HG03108 (cell line): ENCODE data around the gene DTNBP1.

Experiments used
- ATAC-seq: cut with Tn5 transposase; IDR thresholded peaks from one replicate; pipeline ENCODE4 v1.9.1; 2021; ENCODE audit warnings: moderate library complexity; ENCODE audit not compliant: unreplicated experiment

DTNBP1 gene

DNA sequence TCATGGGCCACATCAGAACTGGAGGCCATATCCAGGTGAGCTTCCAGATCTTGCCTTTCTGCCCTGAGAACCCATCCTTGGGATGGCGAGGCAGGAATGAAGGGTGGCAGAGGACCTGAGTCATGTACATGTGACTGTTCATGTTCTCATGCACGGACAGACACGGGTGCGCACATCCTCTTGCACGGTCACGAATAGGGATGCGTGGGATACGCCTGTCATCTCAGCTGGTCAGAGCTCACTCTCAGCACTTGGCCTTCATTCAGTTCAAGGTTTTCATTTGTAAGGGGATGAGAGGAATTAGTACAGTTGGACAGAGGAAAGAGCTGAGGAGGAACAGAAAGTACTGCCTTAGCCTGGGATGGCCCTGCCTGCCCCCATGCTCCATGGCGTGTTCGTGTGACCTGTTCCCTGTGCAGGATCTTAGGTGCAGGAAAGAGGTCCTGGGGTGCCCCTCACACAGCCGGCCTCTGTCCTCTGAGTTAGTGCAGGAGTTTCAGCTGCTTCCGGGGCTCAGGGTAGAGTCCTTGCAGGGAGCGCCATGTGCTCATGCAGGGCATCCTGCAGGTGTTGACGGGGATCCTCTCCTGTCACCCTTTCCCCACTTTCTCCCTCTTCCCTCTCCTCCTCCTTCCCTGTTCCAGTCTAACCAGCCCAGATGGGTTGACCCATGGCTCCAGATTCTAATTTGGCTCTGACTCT lies 173.4 kb downstream of the DTNBP1 start:
- ATAC-seq, result no peak

DNA sequence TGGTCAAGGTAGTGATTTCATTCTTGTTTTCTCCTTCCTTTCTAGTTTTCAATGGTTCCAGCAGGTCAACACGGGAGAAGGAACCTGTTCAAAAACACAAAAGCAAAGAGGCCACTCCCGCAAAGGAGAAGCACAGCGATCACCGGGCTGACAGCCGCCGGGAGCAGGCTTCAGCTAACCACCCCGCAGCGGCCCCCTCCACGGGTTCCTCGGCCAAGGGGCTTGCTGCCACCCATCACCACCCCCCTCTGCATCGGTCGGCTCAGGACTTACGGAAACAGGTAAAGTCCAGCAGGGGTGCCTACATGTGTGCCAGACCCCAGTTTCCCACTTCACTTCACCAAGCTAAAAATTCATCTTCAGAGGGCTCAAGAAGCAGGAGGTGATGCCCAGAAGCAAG lies 175.6 kb downstream of the DTNBP1 start:
- ATAC-seq, result no peak

DNA sequence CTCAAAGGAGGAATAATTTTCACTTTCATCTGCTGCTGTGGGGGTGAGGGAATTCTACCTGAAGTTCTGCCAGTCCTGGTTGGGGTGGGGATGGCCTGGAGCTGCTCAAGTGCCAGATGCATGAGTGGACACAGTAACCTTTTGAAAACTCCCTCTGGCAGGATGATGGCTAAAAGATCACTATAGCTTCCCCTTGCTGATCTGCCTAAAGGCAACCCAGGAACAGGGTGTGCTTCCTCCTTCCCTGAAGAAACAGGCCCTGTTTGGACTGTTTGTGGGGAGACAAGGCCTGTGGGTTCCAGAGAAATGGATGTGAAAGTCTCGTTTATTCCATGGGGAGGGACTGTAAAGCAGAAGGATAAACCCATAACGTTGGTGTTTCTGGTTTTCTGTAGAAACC lies 176.9 kb downstream of the DTNBP1 start:
- no peak for ATAC-seq

DNA sequence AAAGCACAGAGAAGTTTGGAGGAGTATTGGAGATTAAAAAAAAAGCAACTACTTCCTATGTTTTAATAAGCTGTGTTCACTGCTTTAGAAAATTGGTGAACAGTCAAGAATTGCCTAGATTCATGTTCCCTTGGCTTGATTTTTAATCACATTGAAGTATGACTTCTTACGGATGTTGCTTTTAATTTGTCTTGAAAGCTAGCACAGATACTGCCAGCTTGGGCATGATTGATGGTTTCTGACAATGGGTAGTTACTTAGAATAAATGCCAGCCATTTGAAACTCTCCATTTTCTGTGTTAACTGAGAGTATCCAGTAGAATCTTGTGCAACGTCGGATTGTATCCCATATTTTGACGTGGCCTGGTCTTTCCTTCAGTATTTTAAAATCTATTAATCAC lies 178.0 kb downstream of the DTNBP1 start:
- ATAC-seq, result no peak

DNA sequence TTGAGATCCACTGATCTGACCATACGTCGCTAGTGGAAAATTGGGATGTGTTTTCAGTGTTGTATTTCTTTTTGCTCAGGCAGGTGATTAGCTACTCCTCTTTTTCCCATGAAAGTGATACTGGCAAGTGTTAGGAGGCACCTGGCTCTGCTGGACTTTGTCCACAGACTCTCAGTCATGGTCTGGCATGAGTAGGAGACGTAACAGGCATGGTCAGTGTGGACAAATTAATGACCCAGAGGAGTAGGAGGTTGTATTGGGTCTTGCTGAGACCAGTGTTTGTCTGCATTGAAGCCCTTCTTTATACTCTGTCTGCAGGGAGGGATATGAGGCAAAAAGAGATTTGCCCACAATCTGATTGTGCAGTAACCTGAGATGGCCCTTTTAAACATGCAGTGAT lies 178.7 kb downstream of the DTNBP1 start:
- no peak for ATAC-seq

DNA sequence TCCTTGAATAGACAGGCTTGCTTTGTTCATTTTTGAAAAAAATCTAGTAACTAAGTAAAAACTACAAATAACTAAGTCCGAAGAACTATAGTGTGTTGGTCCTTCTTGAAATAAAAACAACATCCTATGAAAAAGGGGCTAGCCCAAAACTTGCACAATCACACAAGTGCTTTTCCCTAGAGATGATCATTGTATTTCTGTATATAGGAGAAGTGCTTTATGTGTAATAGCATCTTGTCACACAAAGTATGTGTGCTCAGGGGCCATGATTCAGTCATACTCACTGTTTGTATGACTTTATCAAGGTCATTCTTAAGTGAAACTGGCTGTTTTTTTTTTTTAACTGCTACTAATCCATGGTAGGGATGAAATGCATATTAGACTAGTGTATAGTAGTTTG lies 179.8 kb downstream of the DTNBP1 start:
- ATAC-seq, result no peak

DNA sequence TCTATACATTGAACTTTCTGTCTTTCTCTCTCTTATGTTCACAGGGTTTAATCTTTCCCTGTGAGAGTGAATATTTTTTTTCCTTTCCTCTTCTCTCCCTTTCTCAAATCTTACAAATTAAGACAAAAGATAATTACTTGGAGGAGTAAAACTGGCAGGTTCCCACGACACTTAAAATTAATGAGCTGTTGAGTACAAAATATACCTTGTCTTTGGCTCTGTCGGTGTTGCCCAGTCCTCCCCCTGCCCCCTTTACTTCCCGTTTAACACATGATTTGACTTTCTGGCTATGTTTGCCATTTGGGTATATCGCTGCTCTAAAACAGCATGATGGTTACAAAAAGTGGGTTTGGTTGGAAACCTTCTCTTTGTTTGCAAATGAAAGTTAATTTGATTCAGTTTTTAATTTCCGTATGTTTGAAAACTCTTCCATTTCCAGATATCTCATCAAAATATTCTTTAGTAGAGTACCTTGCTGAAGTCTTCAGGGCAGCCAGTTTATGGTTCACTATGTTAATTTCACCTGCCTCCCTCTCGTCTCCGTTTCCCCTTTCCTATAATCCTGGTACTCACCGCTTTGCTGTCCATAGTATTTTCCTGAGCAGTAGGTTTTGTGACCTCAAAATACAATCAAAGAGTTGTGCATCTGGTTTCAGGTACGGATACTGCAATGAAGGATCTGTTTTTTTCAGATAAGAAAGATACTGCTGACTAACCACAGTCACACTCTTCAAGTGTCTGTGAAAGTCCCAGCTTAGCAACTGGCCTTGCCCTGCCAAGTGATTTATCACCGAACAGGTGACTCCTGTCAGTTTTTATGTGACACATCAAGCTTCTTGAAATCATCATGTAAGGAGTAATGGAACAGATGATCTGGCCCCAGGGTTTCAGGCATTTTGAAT lies 181.2 kb downstream of the DTNBP1 start:
- no peak for ATAC-seq

DNA sequence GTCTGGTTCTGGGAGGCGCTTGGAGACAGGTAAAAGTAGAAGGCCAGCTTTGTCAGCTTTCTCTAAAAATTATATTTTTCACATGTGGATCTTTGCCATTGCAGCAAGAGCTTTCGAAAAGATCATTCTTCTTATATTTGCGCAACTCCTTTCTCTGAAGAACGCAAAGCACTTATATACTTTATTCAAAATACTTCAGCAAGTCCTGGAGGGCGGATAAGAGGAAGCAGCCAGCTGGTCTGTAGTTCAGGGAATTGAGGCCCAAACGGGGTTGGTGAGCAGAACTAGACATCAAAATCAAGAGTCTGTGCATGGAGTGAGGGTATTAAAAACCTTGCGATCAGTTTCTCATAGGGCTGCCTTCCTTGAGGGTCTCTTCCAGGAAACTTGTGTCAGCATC lies 182.3 kb downstream of the DTNBP1 start:
- ATAC-seq, result no peak

DNA sequence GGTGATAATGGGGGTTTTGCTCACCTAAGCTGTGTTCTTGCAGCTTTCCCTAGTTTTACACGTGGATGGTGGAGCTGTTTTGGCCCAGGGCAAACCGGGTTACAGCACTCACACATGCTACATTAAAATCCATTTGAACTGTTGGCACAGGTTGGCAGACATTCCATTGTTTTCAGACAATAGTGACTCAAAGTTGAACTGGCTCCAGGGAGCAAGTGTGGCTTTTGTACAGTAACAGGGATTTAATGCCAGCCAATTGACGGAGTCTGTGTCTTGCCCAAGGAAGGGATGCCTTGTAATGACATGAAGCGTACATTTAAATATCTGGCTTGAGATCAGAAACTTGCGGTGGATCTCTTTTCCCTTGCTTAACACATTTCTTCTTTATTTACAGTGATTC lies 183.1 kb downstream of the DTNBP1 start:
- ATAC-seq, result no peak

DNA sequence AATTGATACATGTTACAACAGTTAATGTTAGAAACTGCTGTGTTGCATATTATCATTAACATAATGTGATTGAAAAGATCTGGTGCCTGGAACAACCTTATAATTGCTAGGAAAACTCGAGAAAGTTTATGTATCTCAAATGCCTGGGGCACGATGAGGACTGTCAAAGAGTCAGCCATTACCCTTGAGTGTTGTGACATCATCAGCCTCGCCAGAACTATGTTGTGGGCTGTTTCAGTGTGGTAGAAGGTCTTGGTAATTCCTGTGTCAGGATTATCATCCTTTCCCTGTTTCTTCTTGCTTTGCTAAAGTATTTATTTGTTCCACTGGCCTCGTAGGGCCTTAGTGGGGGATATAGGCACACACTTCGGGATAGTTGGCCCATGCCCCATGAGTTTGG lies 185.1 kb downstream of the DTNBP1 start:
- no peak for ATAC-seq

DNA sequence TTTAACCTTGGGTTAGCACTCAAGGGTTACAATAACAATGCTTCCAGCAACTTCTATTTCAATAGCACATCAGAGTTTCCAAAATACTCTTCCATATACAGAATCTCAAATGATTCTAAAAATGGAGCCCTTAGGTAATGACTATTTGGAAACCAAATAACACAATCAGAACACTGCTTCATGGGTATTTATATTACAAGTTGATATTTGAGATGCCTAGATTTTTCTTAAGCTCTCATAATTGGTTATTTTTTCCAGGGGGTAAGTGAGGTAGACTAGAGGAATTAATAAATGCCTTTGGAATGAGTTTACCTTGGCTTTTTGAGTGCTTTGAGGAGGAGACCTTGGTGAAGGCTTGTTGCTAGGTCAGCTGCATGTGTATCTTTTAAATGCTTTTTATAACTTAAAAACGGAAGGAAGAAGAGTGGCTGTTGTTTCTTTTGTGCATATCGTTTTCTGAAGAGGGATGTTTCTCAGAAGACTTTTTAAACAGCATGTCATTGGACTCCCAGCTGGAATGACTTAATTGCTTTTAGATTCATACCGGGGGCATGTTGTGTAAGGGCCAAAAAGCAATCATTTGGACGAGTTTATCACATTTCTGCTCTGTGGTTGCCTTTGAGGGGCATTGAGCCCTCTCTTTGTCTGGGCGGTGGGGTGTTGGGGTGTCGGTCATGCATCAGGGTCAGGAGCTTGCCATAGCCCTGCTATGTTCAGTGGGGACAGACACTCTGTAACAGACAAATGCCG lies 186.0 kb downstream of the DTNBP1 start:
- no peak for ATAC-seq

DNA sequence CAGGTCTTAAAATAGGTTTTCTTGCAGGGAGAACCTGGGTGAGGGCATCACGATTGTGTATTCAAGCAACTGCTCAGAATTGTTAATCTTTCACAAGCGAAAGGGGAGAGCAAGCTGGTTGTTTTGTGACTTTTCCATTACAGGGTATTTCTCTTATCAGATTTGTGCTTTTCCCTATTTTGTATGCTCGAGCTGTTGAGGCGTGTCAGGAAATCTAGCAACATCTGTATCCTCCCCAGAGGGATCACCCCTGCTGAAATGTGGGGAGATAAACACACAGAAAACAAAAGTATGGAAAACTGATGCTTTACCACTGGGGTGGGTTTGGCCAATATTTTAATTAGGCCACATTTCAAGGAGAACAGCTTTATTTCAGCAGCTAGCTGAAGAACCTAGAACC lies 187.0 kb downstream of the DTNBP1 start:
- ATAC-seq, result no peak

DNA sequence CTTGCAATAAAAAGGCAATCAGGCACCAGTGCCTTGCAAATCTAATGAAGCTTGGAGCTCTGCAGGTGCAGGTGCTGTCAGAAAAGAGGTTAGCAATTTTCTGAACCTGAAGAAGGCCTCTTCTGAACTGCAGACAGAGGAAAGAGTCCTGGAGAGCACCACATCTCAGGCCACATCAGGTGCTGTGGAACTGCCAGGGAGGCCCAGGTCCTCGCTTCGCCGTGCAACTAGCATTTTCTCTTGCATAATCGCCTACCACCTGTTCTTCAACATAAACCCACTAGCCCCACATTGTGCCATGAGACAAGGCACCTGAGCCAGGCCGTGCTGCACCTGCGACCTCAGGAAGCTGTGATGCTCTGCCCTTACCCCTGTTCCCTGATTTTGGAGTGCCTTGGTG lies 187.6 kb downstream of the DTNBP1 start:
- no peak for ATAC-seq

DNA sequence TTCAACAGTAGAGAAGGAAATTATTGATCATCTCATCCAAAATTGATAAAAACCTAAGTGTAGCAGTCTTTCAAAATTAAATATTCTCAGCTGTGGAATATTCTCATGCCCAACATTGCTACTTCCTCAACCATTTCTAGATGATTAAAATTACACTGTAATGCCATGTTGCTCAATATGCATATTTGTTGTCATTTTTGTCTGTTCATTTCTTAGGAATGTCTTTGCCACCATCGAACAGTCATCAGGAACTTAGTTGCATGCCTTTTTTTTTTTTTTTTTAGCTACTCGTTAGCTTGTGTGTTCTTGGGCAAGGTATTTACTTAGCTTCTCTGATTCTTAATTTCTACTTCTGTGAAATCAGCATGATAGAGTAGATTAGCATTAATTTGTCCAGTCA lies 188.6 kb downstream of the DTNBP1 start:
- no peak for ATAC-seq

DNA sequence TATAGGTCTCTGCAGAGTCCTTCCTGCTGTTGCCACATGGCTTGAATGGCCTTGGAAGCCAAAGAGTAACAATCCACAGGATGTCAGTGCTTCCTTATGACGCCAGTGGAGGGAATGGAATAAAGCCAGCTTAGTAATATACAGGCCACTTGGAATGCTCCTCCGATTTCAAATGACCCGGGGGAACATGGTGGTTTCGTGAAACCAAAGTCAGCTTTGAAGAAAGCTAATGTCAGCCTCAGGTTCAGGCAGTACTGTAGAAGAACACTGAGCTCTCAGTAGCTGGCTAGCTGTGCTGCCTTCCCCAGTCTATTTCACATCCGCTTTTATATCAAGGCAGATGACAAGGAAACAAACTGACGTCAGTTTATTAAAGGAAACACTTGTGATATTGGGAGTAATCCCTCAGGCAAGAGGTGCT lies 189.1 kb downstream of the DTNBP1 start:
- ATAC-seq, result no peak

DNA sequence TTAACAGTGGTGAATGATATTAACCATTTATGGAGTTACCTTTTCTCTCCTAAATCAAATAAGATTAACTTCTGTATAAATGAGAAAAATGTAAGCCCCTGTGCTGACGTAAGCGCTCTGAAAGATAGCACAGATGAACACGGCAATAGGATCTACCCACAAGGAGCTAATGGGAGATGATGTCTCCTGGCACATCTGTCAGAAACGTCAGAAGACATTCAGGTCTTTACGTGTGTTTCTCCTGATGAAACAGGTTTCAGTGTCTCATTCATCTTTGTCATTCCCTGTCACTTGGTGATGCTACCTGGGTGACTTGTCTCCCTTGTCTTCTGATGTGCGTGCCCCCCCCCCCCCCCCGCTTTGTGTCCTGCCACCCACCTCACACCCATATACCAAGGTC lies 189.7 kb downstream of the DTNBP1 start:
- ATAC-seq, result no peak
